Ascending aorta (tissue), 2 donors: ENCODE measurements around the gene TEN1. TPM values are rescaled to one million over a fixed set of nuclear protein-coding genes. Genes with fewer than 3 reads are reported as not detected.

Experiments used
- DNase-seq, 2 donors: peaks; one replicate each; pipeline ENCODE4 v3.0.0-alpha.2; 2019; ENCODE audit warnings: low spot score in 2 of 2
- H3K27ac ChIP-seq, 2 donors: fragments of 200-600 bp; sonication (generic); one replicate each; pipeline ENCODE4 v1.5.1; 2016 to 2017; ENCODE audit warnings: mild to moderate bottlenecking in 1 of 2
- H3K27me3 ChIP-seq: fragments of 200-600 bp; sonication (generic); one replicate; pipeline ENCODE4 v1.5.1; 2017
- H3K36me3 ChIP-seq, 2 donors: fragments of 200-600 bp; sonication (generic); one replicate each; pipeline ENCODE4 v1.5.1; 2016
- H3K4me1 ChIP-seq, 2 donors: fragments of 200-600 bp; sonication (generic); one replicate each; pipeline ENCODE4 v1.5.1; 2016 to 2017; ENCODE audit warnings: mild to moderate bottlenecking in 1 of 2
- H3K4me3 ChIP-seq, 2 donors: fragments of 200-600 bp; sonication (generic); one replicate each; pipeline ENCODE4 v1.5.1; 2016 to 2017; ENCODE audit warnings: mild to moderate bottlenecking in 1 of 2
- H3K9me3 ChIP-seq, 2 donors: fragments of 200-600 bp; sonication (generic); one replicate each; pipeline ENCODE4 v1.5.1; 2016
- CTCF ChIP-seq, 3 experiments: fragments of 200-600 bp in 2 of 3; fragments of 450-650 bp in 1 of 3; sonication (generic) in 2 of 3; IDR thresholded peaks; one replicate each; pipeline ENCODE4 v1.5.1; 2016 to 2019; ENCODE audit warnings: antibody characterized with exemption in 3 of 3, mild to moderate bottlenecking in 1 of 3, moderate library complexity in 1 of 3
- intact Hi-C: fragments of 100-400 bp; cut with DNase I; formaldehyde crosslinking; loops from one replicate; pipeline ENCODE4 v1.15.1; 2023
- total RNA-seq: library from RNA; depleted of rRNA; stranded (reverse); fragments of >200 nt; gene quantifications from one replicate; pipeline ENCODE4 v1.1.0, GENCODE V29; 2016

TEN1 gene
- total RNA-seq, 1 donor from 2014 or later = 33.6 TPM

GRCh38 chr17:75980188-75981018 is 1.4 kb downstream of the TEN1 start:
- no peaks in the 10 kb centered on the region for H3K27me3 ChIP-seq
- H3K4me1 ChIP-seq = peaks cover 2 to 26% of the 10 kb centered on the region in 2 donors
- H3K9me3 ChIP-seq = no peaks in the 10 kb centered on the region
- TF ChIP-seq CTCF (IDR thresholded peaks at IDR 0.05) = no peak
- DNase-seq = no peak
- H3K4me3 ChIP-seq = peak overlapping the region; percentile 76 to 88
- intact Hi-C loops = no loop called here
- H3K27ac ChIP-seq = peak overlapping the region; percentile 93 to 99
- H3K36me3 ChIP-seq = peaks cover 0 to 2% of the 10 kb centered on the region in 2 donors

GRCh38 chr17:75981019-75981615 is 2.1 kb downstream of the TEN1 start:
- Histone ChIP-seq H3K36me3 (peaks cover 0 to 2% of the 10 kb centered on the region in 2 donors), H3K9me3 (no peaks in the 10 kb centered on the region), H3K4me1 (peaks cover 2 to 26% of the 10 kb centered on the region in 2 donors), H3K27ac (no peak overlapping the region), H3K27me3 (no peaks in the 10 kb centered on the region), H3K4me3 (no peak overlapping the region)
- DNase-seq = no peak
- no peak for TF ChIP-seq CTCF (IDR thresholded peaks at IDR 0.05)
- intact Hi-C loops = no loop called here

GRCh38 chr17:75983501-75984181 is 4.6 kb downstream of the TEN1 start:
- H3K27ac ChIP-seq = no peak overlapping the region
- intact Hi-C loops = no loop called here
- H3K9me3 ChIP-seq = no peaks in the 10 kb centered on the region
- H3K27me3 ChIP-seq = no peaks in the 10 kb centered on the region
- peaks cover 0 to 6% of the 10 kb centered on the region in 2 donors for H3K4me1 ChIP-seq
- H3K36me3 ChIP-seq = no peaks in the 10 kb centered on the region
- no peak for DNase-seq
- TF ChIP-seq CTCF (IDR thresholded peaks at IDR 0.05) = no peak
- no peak overlapping the region for H3K4me3 ChIP-seq

GRCh38 chr17:75985986-75986385 is 6.9 kb downstream of the TEN1 start:
- no peak for DNase-seq
- no peaks in the 10 kb centered on the region for H3K9me3 ChIP-seq
- no peak overlapping the region for H3K4me3 ChIP-seq
- intact Hi-C loops = no loop called here
- no peaks in the 10 kb centered on the region for H3K27me3 ChIP-seq
- no peaks in the 10 kb centered on the region for H3K36me3 ChIP-seq
- H3K27ac ChIP-seq = no peak overlapping the region
- no peaks in the 10 kb centered on the region for H3K4me1 ChIP-seq
- no peak for TF ChIP-seq CTCF (IDR thresholded peaks at IDR 0.05)

- no peak for DNase-seq
- H3K4me3 ChIP-seq = no peak overlapping the region
- H3K36me3 ChIP-seq = peaks cover 0 to 6% of the 10 kb centered on the region in 2 donors
- intact Hi-C loops = no loop called here
- H3K27ac ChIP-seq = no peak overlapping the region
- H3K4me1 ChIP-seq = no peaks in the 10 kb centered on the region
- TF ChIP-seq CTCF (IDR thresholded peaks at IDR 0.05) = no peak
- no peaks in the 10 kb centered on the region for H3K27me3 ChIP-seq
- H3K9me3 ChIP-seq = no peaks in the 10 kb centered on the region
These were observed 8.0 kb downstream of the TEN1 start for GRCh38 chr17:75987041-75987440.
